ENCODE measurements around the gene TMEM203. TPM values are rescaled to one million over a fixed set of nuclear protein-coding genes. Genes with fewer than 3 reads are reported as not detected.
"Not testable (repeated sequence)": the region's sequence is repeated elsewhere in the genome, so short reads cannot be mapped to it uniquely, and the experiment has no call there.

The TMEM203 gene
- total RNA-seq, 1 donor from 2014 or later = 40.6 TPM

DNA sequence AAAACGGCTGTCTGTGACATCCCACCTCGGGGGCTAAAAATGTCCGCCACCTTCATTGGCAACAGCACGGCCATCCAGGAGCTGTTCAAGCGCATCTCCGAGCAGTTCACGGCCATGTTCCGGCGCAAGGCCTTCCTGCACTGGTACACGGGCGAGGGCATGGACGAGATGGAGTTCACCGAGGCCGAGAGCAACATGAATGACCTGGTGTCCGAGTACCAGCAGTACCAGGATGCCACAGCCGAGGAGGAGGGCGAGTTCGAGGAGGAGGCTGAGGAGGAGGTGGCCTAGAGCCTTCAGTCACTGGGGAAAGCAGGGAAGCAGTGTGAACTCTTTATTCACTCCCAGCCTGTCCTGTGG is 37.8 kb upstream of the TMEM203 start:
- DNase-seq (ENCODE audit: low spot score); intact Hi-C loops (cut with DNase I): not testable (repeated sequence)

DNA sequence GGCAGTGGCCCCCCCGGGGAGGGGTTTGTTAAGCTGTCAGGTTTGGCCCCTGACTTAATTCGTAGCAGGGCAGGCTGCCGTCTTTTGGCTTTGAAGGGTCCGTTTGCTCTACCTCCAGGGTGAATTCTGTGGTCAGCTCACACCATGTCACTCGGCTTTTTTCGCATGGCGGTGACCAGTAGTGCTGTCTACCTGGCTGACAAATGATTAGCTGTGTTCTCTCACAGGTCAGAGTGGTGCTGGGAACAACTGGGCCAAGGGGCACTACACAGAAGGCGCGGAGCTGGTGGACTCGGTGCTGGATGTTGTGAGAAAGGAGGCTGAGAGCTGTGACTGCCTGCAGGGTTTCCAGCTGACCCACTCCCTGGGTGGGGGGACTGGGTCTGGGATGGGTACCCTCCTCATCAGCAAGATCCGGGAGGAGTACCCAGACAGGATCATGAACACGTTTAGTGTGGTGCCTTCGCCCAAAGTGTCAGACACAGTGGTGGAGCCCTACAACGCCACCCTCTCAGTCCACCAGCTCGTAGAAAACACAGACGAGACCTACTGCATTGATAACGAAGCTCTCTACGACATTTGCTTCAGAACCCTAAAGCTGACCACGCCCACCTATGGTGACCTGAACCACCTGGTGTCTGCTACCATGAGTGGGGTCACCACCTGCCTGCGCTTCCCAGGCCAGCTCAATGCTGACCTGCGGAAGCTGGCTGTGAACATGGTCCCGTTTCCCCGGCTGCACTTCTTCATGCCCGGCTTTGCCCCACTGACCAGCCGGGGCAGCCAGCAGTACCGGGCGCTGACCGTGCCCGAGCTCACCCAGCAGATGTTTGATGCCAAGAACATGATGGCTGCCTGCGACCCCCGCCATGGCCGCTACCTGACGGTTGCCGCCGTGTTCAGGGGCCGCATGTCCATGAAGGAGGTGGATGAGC is 37.1 kb upstream of the TMEM203 start:
- DNase-seq (ENCODE audit: low spot score) = no peak
- intact Hi-C loops (cut with DNase I) = no loop called here

DNA sequence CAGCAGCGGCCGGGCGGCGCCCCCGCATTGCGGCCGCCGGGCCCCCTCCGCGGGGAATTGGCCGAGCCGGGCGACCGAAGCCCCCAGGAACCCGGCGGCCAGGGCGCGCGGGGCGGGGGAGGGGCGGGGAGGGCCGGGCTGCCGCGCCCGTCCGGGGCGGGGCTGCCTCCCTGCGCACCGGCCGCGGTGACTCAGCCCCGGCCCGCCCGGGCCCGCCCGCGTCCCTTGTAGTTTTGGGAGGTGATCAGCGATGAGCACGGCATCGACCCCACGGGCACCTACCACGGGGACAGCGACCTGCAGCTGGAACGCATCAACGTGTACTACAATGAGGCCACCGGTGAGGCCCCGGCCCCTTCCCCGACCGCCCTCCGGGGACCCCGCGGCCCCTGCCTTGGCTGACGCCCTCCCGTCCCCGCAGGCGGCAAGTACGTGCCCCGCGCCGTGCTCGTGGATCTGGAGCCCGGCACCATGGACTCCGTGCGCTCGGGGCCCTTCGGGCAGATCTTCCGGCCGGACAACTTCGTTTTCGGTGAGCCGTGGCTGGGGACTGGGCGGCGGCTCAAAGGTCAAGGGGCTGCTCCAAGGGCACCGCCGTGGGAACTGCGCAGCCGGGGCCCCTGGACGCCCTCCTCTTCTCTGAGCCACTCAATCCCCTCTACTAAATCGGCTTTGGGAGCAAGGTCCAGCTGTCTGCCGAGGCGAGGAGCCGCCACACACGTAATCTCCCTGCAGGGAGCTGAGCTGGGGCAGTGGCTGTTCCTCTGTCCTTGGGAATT is 36.2 kb upstream of the TMEM203 start:
- peak; percentile 87 for DNase-seq (ENCODE audit: low spot score)
- intact Hi-C loops (cut with DNase I) = loop anchor here (2.0 kb wide), 1 partner anchor 13 kb away; the partner anchor contains the start of gene NELFB

DNA sequence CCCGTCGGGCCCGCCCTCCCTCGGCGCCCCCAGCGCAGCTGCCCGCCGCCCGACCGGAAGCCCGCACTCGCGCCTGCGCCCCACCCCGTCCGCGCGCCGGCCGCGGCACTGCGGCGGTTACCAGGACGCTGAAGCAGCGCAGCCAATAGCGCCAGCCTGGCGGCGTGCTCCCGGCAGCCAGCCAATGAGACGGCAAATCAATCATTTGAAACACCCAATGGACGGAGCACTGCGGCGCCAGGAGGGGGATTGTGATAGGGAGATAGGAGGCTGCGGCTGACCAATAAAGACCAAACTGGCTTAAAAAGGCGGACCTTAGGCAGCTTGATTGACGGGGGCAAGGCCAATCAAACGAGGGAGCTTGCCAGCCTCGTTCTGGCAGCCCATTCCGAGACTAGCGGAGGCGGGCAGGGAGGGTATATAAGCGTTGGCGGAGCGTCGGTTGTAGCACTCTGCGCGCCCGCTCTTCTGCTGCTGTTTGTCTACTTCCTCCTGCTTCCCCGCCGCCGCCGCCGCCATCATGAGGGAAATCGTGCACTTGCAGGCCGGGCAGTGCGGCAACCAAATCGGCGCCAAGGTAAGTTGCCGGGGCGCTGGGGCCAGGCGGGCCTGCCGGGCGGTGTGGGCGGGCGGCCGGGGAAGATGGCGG is 35.5 kb upstream of the TMEM203 start, which contains the start of gene TUBB4B:
Gene TUBB4B (plus strand): TSS at position 447 of the 649 bp plus-strand sequence. CDS start 74 bp downstream, at position 521.
- DNase-seq (ENCODE audit: low spot score) = peak; percentile 99
- intact Hi-C loops (cut with DNase I) = loop anchor here (1.0 to 2.0 kb wide), 2 partner anchors 14 to 167 kb away; partner anchors contain the start of gene NELFB

DNA sequence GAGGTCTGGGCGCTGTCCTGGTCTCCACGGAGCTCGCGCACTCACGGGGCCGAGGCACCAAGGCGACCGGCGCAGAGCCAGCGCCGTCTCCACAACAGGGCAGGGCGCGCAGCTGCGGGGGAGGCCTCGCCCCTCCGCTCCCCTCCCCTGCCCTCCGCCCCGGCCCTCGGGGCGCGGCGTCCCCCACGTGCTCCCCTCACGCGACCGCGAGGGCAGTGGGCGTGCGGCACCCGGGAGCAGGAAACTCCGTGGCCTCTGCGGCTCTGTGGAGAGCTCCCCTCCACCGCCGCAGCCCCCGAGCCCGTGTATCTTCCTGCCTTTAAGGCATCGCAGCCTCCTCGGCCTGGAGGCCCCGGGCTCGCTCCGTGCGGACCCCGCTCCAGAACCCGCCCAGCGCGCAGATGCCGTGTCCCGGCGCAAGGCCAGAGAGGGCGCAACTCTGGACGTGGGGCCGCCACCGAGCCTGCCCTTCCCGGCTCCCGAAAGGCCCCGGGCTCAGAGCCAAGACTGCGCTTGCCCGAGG is 34.9 kb upstream of the TMEM203 start:
- intact Hi-C loops (cut with DNase I) = loop anchor here (1.0 to 2.0 kb wide), 2 partner anchors 14 to 168 kb away; partner anchors contain the start of gene NELFB

DNA sequence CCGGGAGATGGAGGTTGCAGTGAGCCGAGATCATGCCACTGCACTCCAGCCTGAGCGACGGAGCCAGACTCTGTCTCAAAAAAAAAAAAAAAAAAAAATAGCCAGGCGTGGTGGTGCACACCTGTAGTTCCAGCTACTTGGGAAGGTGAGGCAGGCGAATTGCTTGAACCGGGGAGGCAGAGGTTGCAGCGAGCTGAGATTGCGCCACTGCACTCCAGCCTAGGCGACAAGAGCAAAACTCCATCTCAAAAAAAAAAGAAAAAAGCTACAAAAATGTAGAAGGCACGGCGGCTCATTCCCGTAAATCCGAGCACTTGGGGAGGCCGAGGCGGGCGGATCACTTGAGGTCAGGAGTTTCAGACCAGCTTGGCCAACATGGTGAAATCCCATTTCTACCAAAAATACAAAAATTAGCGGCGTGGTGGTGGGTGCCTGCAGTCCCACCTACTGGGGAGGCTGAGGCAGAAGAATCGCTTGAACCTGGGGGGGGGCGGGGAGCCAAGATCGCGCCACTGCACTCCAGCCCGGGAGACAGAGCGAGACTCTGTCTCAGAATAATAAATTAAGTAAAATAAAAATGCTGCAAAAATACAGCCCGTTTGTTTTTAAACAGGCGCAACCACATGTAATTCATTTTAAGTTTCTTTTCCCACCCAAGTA is 34.2 kb upstream of the TMEM203 start:
- not testable (repeated sequence) for DNase-seq (ENCODE audit: low spot score)

More for the DNA sequence above, 34.9 kb upstream of the TMEM203 start:
- DNase-seq (ENCODE audit: low spot score) = peak; percentile 87

DNA sequence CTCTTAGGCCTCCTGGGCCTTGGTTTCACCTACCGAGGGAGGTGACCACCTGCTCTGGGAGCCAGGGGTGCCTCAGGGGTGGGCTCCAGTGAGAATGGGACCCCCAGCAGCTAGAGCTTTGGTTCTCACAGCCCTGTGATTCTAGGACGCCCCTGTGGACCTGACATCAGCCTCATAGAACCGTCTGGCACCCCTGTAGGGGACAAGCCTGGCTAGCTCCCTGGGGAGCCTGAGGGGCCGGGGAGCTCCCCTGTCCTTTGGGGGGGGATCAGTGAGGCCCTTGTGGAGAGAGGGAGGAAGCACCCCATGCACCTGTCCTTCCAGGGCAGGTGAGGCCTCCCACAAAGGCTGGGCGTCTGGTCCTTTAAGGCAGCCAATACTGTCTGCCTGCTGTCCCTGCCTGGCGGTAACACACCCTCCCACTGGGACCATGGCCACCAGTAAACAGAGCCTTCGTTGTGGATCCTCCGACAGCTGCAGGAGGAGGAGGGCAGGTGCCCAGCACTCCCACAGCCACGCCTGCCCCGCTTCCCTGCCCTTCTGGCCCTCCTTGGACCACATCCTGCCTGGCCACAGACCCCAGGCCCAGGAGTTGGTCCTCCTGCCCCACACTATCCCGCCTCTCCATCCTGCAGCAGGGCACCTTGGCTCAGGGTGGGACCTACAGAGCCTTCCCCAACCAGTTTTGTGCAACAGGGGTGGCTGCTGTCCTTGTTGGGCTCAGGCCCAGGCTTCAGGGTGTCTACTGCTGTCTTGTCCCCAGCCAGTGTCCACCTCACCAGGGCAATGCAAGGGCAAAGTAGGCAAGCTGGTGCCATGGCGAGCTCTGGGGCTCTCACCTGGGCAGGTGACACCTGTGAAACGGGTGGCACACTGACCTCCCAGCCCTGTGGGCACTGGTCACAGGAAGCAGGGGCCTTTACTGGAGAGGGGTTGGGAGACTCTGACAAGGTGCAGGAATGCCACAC is 32.6 kb upstream of the TMEM203 start:
- intact Hi-C loops (cut with DNase I) = loop anchor here (2.0 kb wide), 1 partner anchor 13 kb away; the partner anchor contains the start of gene CYSRT1

More for the DNA sequence above, 34.2 kb upstream of the TMEM203 start:
- intact Hi-C loops (cut with DNase I) = loop anchor here (1.0 to 2.0 kb wide), 3 partner anchors 15 to 169 kb away; partner anchors contain the start of genes CYSRT1 and NELFB

DNA sequence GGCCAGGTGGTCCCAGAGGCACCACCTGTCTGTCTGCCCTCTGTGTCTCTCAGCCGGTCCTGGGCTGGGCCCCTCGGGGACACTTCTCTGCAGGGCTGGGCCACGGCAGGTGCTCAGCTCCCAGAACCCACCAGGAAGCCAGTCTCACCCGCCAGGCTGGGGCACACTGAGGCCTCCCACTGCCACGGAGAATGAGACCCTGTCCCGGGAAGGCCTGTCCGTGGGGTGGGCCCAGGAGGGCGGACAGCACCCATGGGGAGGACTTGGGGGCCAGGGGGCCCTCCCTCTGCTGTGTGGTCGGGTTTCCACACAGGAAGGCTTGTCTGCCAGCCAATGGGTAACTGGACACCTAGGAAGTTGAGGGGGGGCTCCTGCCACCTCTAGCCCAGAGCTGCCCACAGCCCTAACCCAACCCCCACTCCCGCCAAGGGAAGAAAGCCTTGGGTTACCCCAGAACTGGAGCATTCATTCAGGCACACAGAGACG is 31.5 kb upstream of the TMEM203 start:
- intact Hi-C loops (cut with DNase I) = no loop called here
- DNase-seq (ENCODE audit: low spot score) = no peak

More for the DNA sequence above, 32.6 kb upstream of the TMEM203 start:
- DNase-seq (ENCODE audit: low spot score) = no peak

DNA sequence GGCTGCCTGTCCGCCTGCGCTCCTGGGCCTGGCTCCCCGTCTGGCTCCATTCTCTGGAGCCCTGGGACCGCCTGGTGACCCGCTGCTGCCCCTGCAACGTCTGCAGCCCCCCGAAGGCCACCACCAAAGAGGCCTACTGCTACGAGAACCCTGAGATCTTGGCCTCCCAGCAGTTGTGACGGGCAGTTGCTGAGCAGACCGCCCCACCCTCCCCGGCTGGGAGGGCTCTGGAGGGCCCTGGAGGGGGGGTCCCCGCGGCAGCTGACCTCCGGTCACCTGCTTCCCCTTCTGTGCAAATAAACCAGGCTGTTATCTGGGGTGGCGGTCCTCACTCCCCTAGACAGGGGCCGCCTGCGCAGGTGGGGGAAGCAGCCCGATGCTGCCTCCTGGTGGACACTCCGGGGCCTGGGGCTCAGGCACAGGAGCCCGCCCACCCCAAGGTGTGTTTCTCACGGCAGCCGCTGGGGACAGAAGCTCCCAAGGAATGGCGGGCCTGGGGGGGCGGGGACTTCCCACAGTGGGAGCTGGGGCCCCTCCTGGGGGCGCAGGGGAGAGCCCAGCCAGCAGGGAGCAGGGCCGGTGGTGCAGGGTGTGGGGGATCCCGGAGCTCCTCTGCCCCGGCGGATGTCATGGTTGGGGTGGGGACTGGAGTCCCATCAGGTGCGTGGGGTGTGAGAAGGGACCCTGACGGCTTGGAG is 30.9 kb upstream of the TMEM203 start:
- intact Hi-C loops (cut with DNase I) = no loop called here
- DNase-seq (ENCODE audit: low spot score) = peak; percentile 94

DNA sequence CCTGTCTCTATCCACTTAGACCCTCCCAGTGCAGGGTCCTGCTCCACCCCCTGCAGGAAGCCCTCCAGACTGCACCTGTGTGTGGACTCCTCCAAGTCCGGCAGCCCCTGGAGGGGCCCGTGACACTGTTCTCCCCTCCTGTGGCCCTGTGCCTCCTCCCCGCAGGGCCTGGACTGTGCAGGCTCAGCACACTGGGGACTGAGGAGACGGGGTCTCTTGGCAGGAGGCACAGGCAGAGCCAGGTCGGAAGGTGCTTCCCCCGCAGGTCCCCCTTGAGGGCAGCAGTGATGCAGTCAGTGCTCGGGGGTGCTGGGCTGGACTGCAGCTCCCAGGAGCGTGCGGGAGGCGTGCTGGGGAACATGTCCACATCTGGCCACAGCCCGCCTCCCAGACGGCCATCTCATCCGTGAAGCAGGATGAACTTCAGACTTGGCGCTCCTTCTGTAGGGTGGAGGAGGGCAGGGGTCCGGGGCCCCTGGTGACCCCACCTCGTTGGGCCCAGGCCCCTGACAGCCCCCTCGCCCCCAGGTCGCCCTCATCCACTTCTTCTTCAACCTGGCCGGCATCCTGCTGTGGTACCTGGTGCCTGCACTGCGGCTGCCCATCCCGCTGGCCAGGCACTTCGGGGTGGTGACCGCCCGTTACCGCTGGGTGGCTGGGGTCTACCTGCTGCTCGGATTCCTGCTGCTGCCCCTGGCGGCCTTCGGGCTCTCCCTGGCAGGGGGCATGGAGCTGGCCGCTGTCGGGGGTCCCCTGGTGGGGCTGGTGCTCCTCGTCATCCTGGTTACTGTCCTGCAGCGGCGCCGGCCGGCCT is 30.2 kb upstream of the TMEM203 start:
- DNase-seq (ENCODE audit: low spot score) = no peak
- intact Hi-C loops (cut with DNase I) = no loop called here

DNA sequence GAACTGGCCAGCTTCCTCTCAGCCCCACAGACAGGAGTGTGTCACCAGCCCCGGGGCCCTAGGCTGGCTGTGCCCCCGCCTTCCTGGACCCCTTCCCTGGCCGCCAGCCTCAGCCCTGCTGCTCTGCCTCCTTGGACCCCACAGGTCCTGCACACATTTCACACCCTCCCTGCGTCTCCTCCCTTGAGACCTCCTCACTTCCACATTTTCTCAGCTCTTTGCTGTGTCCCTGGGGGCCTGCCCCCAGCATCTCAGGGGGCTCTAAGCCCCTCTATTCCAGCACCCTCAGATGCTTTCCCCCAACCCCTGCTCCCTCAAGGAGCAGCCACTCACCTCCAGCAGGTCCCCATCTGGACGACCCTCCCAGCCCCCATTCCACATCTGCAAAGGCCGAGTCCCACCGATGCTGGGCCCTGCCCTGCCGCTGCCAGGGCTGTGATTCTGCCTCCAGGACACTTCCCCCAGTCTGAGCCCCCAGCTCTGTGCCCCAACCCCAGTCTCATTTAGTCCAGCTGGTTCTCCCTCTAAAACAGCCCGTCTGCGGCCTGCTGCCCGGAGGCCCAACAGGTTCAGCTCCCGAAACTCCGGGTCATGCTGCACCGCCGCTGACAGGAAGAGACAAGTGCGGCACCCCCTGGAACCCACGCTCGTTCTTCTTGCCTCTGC is 29.4 kb upstream of the TMEM203 start:
- intact Hi-C loops (cut with DNase I) = no loop called here
- no peak for DNase-seq (ENCODE audit: low spot score)

DNA sequence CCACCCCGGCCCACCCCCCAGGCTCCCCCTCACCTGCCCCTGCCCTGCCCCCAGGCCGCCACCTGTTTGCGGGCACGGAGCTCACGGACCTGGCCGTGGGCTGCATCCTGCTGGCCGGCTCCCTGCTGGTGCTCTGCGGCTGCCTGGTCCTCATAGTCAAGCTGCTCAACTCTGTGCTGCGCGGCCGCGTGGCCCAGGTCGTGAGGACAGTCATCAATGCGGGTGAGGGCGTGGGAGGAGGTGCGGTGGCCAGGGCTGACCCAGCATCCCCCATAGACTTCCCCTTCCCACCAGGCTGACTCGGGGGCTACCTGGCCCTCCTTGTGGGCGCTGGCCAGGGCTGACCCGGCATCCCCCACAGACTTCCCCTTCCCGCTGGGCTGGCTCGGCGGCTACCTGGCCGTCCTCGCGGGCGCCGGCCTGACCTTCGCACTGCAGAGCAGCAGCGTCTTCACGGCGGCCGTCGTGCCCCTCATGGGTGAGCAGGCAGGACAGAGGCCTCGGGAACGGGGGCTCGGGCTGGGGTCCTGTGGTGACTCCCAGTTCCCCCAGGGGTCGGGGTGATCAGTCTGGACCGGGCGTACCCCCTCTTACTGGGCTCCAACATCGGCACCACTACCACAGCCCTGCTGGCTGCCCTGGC is 28.7 kb upstream of the TMEM203 start:
- intact Hi-C loops (cut with DNase I) = no loop called here
- DNase-seq (ENCODE audit: low spot score) = no peak

DNA sequence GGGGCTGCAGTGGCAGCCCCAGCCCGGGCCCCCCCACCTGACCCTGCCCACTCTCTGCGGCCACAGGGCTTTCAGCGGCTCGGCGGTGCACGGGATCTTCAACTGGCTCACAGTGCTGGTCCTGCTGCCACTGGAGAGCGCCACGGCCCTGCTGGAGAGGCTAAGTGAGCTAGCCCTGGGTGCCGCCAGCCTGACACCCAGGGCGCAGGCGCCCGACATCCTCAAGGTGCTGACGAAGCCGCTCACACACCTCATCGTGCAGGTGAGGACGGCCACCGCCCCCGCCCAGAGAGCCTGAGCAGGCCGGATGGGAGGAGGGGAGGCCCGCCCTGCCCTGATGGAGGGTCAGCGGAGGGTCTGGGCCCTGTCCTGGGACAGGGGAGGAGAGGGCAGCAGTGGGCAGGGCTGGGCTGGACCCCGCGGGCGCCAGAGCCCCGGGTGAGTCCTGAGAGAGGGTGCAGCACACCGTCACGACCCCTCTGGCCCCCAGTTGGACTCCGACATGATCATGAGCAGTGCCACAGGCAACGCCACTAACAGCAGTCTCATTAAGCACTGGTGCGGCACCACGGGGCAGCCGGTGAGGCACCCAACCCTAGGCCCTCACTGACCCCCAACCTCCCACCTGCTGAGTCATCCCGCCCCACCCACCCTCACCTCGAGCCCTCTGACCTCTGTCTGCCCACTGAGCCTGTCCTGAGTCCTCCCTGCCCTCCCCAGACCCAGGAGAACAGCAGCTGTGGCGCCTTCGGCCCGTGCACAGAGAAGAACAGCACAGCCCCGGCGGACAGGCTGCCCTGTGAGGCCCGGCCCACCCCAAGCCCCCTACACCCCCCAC is 27.9 kb upstream of the TMEM203 start:
- no peak for DNase-seq (ENCODE audit: low spot score)
- intact Hi-C loops (cut with DNase I) = no loop called here

DNA sequence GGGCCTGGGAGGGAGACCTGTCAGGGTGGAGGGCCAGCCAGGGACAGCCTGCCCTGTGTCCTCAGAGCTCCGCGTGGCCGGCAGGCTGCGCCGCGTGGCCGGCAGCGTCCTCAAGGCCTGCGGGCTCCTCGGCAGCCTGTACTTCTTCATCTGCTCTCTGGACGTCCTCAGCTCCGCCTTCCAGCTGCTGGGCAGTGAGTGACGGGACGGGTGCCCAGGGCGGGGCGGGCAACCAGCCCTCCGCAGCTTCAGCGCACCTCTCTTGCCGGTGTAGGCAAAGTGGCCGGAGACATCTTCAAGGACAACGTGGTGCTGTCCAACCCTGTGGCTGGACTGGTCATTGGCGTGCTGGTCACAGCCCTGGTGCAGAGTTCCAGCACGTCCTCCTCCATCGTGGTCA is 27.1 kb upstream of the TMEM203 start:
- intact Hi-C loops (cut with DNase I) = no loop called here
- no peak for DNase-seq (ENCODE audit: low spot score)

Data from cardiac septum (tissue), 1 donor.